HG03520 (cell line): ENCODE data around the gene SZT2.

Experiments
- ATAC-seq: cut with Tn5 transposase; IDR thresholded peaks from one replicate; pipeline ENCODE4 v1.9.1; 2021; ENCODE audit warnings: mild to moderate bottlenecking, moderate library complexity; ENCODE audit not compliant: unreplicated experiment

The SZT2 gene

GRCh38 chr1:43389326-43390313, at the start of gene SZT2, which contains the start of gene MED8:
Gene SZT2 (plus strand): TSS chr1:43389899. CDS start chr1:43389969, 70 bp downstream.
Gene MED8 (minus strand): TSS chr1:43389800. CDS start chr1:43389764, 36 bp downstream.
- ATAC-seq: peak; percentile 80

GRCh38 chr1:43340559-43340958, 49.1 kb upstream of the SZT2 start:
- no peak for ATAC-seq

DNA sequence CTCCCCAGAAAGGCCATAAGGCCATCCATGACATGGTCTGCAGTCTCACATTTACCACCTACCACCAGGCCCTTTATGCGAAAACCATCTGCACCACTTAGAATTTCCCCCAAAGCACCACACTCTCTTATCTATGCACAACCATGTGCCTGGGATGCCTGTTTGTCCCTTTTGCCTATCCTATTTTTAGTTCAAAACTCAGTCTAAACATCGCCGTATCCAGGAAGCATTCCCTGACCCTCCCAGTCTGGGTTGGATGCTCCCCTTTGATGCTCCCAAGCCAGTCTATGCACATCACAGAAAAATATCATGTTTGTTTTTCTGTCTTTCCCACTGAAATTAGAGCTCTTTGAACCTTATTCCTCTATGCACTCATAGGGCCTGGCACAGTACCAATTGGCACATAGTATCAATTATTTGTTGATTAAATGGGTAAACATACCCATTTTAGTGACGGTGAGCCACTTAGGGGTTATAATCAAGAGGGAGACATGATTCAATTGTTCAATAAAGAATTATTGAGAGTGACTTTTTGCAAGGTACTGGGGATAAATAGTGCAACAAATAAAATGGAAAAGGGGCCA, 45.3 kb upstream of the SZT2 start:
- ATAC-seq: no peak

DNA sequence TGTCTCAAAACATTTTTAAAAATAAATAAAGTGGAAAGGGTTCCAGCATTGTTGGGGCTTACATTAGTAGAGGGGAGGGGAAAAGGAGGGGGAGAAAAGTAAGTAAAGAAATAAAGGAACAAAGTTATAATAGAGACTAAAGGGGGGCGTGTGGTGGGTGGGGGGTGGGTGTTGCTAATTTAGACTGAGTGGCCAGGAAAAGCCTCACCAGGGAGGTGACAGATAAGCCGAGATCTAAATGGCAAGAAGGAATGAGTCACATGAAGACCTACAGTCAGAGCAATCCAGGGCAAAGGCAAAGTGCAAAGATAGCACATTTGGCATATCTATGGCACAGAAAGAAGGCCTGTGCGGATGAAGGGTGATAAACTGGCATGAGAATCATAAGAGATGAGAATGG, 44.6 kb upstream of the SZT2 start:
- ATAC-seq: no peak

DNA sequence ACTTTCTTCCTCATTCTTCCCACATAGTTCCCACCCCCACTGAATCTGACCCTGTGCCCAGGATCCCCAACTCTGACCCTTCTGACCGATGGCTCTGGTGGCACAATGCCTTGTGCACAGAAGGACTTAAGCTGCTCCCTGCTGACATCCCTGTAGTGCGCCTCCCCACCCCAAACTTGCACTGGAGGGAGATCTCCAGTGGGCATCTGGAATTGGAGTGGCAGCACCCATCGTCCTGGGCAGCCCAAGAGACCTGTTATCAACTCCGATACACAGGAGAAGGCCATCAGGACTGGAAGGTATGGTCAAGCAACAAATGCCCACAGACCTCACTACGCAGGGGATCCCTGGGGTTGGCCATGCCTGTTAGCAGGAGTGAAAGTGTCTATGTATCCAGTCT, 43.1 kb upstream of the SZT2 start:
- ATAC-seq: no peak

DNA sequence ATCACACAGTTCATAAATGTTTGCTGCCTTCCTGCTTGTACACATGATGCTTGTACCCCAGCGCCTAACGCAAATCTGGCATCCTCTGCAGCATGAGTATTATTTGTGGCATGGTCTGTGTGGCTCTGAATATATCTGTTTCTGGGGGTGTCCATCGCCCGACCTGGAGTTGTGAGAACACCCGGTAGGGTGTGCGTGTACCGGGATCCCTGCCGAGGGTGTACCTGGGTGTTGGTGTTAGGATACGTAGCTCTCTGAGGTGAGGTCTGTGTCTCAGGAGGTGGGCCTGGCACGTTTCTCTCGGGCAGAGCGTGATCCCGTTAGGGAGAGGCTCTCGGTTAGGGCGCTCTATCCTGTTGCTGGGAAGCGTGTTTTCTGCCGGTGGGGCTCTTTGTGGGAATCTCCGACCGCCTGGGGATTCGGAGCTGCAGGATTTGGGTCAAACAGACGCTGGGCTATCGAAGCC, 41.3 kb upstream of the SZT2 start:
- ATAC-seq: no peak

DNA sequence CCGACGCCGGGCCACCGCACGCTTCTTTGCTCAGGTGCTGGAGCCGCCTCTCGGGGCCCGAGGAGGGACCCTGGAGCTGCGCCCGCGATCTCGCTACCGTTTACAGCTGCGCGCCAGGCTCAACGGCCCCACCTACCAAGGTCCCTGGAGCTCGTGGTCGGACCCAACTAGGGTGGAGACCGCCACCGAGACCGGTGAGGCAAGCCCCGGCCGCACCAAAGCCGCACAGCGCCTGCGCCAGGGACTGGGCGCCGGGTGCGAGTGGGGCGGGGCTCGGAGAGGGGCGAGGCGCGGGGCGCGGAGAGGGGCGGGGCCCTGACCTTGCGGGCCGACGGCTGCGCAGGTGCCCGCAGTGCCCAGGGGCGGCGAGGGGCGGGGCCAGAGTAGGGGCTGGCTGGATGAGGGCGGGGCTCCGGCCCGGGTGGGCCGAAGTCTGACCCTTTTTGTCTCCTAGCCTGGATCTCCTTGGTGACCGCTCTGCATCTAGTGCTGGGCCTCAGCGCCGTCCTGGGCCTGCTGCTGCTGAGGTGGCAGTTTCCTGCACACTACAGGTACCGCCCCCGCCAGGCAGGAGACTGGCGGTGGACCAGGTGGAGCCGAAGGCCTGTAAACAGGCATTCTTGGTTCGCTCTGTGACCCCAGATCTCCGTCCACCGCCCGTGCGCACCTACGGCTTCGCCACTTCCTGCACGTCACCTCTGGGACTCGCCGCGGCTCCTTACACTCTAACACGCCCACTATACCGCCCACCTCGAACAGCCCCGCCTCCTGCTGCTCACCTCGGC, 40.7 kb upstream of the SZT2 start:
- no peak for ATAC-seq

DNA sequence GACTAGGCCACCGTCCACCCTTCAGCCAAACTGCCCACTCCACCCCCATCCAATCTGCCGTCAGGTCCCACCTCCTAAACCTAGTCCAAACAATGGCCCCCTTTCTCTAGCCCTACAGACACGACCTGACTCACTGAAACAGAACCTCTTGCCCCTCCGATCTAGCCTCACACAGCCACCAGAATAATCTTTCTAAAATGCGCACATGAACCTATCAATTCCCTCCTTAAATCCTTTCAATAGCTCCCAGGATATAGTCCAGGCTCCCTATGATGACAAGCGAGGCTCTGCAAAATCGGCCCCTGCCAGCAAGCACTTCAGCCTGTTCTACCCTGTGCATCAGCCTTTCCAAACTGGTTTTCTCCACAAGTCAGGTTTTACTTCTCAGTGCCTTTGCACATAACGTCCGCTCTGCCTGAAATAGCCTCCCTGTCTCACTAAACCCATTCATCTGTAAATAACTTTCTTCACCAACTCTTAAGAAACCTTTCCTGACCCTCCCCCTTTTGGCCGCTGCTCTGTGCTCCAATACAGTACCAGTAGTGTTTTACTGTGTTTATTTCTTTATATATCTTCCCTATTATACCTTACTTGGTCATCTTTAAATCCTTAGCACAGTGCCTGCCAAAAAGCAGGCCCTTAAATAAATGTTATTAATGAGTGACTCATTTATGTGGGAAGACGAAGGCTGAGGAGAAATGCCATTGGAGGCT, 39.9 kb upstream of the SZT2 start:
- no peak for ATAC-seq

DNA sequence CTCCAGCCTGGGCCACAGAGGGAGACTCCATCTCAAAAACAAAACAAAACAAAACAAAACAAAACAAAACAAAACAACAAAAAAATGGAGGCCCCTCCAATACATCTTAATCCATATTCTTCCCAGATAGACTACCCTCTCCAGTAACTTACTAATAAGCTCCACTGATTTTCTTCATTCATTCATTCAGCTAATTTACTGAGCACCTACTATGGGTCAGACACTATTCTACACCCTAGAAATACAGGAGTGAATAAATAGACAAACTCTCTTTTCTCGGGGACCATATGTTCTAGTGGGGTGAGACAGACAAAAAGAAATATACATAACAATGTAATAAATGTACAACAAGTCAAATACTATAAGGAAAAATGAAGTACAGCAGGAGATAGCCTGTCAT, 38.7 kb upstream of the SZT2 start:
- ATAC-seq: no peak

DNA sequence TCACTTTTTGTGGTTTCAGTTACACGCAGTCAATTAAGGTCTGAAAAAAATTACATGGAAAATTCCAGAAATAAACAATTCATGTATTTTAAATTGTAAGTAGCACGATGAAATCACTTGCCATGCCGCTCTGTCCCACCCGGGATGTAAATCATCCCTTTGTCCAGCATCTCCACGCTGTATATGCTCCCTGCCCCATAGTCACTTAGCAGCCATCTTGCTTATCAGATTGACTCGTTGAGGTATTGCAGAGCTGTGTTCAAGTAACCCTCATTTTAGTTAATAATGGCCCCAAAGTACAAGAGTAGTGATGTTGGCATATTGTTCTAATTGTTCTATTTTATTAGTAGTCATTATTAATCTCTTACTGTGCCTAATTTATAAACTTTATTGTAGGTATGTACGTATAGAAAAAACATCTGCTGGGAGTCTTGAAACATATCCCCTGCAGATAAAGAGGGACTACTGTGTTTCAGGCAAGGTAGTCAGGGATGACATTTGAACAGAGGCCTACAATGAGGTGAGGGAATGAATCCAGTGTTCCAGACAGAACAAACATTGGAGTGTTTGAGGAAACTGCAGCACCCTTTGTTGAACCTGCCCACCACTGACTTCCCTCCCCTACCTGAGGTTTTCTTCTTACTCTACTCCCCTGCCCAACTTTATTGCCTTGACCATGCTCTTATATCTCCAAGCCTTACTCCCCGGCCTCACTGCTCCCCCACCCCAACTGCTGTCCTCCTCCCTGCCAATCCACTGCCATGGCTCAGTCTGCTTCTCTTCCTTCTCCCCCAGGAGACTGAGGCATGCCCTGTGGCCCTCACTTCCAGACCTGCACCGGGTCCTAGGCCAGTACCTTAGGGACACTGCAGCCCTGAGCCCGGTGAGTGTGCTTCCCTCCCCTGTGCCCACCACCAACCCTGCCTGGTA, 38.0 kb upstream of the SZT2 start:
- ATAC-seq: no peak

DNA sequence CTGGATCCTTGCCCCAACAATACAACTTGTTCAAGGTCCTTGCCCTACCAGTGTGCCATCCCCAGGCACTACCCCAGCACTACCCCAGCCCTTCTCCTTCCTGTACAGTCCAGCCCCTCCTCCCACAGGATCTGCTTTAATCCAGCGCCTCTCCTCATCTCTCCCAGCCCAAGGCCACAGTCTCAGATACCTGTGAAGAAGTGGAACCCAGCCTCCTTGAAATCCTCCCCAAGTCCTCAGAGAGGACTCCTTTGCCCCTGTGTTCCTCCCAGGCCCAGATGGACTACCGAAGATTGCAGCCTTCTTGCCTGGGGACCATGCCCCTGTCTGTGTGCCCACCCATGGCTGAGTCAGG, 37.4 kb upstream of the SZT2 start:
- no peak for ATAC-seq

- no peak for ATAC-seq
Observed at GRCh38 chr1:43352881-43353280, 36.8 kb upstream of the SZT2 start.

GRCh38 chr1:43354471-43354870, 35.2 kb upstream of the SZT2 start:
- no peak for ATAC-seq

DNA sequence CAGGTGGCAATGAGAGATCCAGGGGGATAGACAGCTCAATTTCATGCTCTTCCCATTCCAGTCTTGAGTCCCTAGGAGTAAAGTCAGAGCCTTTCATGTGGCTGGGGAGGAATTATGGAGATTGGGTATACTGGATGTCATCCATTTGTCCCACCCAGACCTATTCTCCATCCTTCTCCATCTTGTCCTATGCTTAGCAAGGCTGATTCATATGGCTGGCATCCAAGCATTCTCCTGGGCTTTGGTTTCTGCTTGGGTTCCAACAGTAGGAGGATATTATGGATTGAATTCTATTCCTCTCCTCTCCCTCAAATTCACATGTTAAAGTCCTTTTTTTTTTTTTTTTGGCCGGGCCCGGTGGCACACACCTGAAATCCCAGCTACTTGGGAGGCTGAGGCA, 34.8 kb upstream of the SZT2 start:
- ATAC-seq: no peak

DNA sequence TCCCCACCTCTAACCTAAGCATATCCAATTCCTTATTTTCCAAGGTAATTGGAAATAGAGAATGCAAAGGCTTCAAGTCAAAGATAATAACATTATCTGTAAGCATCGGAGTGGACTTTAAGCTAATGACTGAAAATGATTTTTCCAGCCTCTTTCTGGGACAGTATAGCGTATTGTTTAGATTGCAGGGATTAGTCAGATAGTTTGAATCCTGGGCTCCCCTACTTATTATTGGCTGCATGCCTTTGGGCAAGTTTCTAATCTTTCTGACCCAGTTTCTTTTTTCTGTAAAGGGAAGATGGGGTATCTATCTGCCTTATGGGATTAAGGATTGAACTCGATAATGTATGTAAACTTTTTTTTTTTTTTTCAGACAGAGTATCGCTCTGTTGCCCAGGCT, 32.4 kb upstream of the SZT2 start:
- no peak for ATAC-seq

DNA sequence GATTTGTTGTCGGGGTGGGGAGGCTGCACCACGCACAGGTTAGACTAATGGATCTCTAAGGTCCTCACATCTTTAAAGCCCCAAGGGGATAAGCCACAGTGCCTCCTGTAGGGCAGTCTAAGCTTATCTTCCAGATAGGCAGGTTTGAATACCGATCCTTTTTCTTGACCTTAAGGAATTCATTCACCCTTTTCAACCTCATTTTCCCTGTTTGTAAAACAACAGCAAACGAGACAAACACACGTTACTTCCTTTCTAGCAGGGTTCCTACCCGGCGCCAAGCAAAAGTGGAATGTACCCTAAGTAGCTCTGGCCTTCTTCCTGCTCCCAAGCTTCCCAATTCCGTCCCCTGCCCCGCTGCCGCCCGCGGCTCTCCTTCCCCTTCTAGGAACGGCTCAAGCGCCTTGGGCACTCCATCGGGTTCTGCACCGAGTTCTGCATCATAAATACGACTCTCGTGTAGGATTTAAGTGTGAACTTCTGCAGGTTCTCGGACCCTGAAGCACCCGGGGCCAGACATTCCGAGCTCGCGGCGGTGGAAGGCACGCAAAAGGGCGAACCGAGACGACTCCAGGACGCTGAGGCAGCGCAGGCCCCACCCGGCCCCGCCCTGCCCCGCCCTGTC, 31.5 kb upstream of the SZT2 start:
- ATAC-seq: no peak

DNA sequence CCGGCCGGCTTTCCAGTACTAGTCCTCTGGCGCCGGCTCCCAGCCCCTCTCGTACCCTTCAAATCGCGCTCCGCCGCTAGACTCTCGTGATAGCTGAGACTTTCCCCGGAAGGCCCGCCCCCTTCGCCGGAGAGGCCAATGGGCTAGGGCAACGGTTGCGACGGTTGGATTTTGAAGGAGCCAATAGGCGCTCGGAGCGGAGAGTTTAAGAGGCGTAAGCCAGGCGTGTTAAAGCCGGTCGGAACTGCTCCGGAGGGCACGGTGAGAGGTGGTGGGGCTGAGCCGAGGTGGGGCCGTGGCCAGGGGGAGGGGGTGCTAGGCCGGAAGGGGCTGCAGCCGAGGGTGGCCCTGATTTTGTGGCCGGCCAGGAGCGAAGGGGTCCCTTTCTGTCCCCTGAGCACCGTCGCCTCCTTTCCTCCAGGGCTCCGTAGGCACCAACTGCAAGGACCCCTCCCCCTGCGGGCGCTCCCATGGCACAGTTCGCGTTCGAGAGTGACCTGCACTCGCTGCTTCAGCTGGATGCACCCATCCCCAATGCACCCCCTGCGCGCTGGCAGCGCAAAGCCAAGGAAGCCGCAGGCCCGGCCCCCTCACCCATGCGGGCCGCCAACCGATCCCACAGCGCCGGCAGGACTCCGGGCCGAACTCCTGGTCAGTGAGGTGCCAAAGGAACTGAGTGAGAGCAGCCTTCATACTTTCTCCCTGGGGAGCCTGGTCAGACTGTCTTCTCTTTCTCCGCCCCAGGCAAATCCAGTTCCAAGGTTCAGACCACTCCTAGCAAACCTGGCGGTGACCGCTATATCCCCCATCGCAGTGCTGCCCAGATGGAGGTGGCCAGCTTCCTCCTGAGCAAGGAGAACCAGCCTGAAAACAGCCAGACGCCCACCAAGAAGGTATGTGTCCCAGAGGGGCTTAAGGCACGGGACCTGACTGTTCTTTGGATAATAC, 30.7 kb upstream of the SZT2 start, which contains the start of gene CDC20:
CDC20 (plus strand) TSS at position 236 of the 948 bp plus-strand sequence; CDS start at position 471, 235 bp downstream.
- peak; percentile 91 for ATAC-seq

DNA sequence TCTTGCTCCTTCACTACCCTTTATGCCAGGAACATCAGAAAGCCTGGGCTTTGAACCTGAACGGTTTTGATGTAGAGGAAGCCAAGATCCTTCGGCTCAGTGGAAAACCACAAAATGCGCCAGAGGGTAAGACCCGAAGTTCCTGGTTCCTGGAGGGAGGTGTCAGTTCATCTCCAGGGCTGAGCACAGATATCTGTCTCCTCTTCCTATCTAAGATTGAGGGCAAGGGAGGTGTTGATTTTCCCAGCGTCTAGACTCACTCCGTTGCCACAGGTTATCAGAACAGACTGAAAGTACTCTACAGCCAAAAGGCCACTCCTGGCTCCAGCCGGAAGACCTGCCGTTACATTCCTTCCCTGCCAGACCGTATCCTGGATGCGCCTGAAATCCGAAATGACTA, 30.0 kb upstream of the SZT2 start:
- no peak for ATAC-seq
